GM23248 (cell line): ENCODE data around the gene RIOK2. TPM values are rescaled to one million over a fixed set of nuclear protein-coding genes. Genes with fewer than 3 reads are reported as not detected.

Experiments
- DNase-seq: peaks from one replicate; pipeline ENCODE4 v3.0.0-alpha.2; 2015
- H2AFZ ChIP-seq: fragments of 200-600 bp; sonication (generic); 2 replicates; pipeline ENCODE4 v1.6.1; 2016; ENCODE audit warnings: antibody characterized with exemption
- H3F3A ChIP-seq: fragments of 200-600 bp; sonication (generic); 2 replicates; pipeline ENCODE4 v1.6.1; 2016; ENCODE audit warnings: mild to moderate bottlenecking, antibody characterized with exemption, mixed run types; ENCODE audit not compliant: insufficient read depth
- H3K27ac ChIP-seq: fragments of 200-600 bp; sonication (generic); 2 replicates; pipeline ENCODE4 v1.5.1; 2016; ENCODE audit warnings: mild to moderate bottlenecking
- H3K27me3 ChIP-seq: fragments of 200-600 bp; sonication (generic); replicated peaks from 2 replicates; pipeline ENCODE4 v1.6.1; 2016; ENCODE audit warnings: mild to moderate bottlenecking; ENCODE audit not compliant: insufficient read depth
- H3K36me3 ChIP-seq: fragments of 200-600 bp; sonication (generic); 2 replicates; pipeline ENCODE4 v1.6.1; 2016; ENCODE audit warnings: low read depth, mild to moderate bottlenecking
- H3K4me1 ChIP-seq: fragments of 200-600 bp; sonication (generic); 2 replicates; pipeline ENCODE4 v1.6.1; 2016; ENCODE audit warnings: mild to moderate bottlenecking; ENCODE audit not compliant: insufficient read depth
- H3K4me2 ChIP-seq: fragments of 200-600 bp; sonication (generic); one replicate; pipeline ENCODE4 v1.6.1; 2016; ENCODE audit warnings: mild to moderate bottlenecking; ENCODE audit not compliant: unreplicated experiment
- H3K4me3 ChIP-seq: fragments of 200-600 bp; sonication (generic); 2 replicates; pipeline ENCODE4 v1.5.1; 2016; ENCODE audit warnings: mild to moderate bottlenecking
- H3K79me2 ChIP-seq: fragments of 200-600 bp; sonication (generic); 2 replicates; pipeline ENCODE4 v1.6.1; 2016; ENCODE audit warnings: mild to moderate bottlenecking; ENCODE audit not compliant: insufficient read depth
- H3K9ac ChIP-seq: fragments of 200-600 bp; sonication (generic); 2 replicates; pipeline ENCODE4 v1.6.1; 2016; ENCODE audit warnings: mild to moderate bottlenecking
- H3K9me2 ChIP-seq: fragments of 200-600 bp; sonication (generic); 2 replicates; pipeline ENCODE4 v1.6.1; 2016; ENCODE audit warnings: mixed run types, mild to moderate bottlenecking, moderate library complexity; ENCODE audit not compliant: insufficient read depth
- H3K9me3 ChIP-seq: fragments of 200-600 bp; sonication (generic); one replicate; pipeline ENCODE4 v1.6.1; 2017; ENCODE audit warnings: low read depth
- H4K20me1 ChIP-seq: fragments of 200-600 bp; sonication (generic); 2 replicates; pipeline ENCODE4 v1.6.0; 2016; ENCODE audit not compliant: insufficient read depth
- EZH2 ChIP-seq: fragments of 200-600 bp; sonication (generic); IDR thresholded peaks from 2 replicates; pipeline ENCODE4 v1.6.1; 2018; ENCODE audit warnings: antibody characterized with exemption, mild to moderate bottlenecking; ENCODE audit not compliant: insufficient read depth, poor library complexity, severe bottlenecking
- EZH2phosphoT487 ChIP-seq: fragments of 200-600 bp; sonication (generic); IDR thresholded peaks from 2 replicates; pipeline ENCODE4 v1.6.1; 2018; ENCODE audit warnings: antibody characterized with exemption, moderate library complexity, mild to moderate bottlenecking, low read depth; ENCODE audit not compliant: insufficient read depth
- WGBS, 2 experiments: methylation state at CpG; one replicate each; pipeline ENCODE4 v1.1.6; 2015 to 2017; ENCODE audit warnings: low lambda C conversion rate in 2 of 2, low coverage in 1 of 2; ENCODE audit errors: missing lambda C conversion rate in 2 of 2; 5-methylcytosine and 5-hydroxymethylcytosine counted together
- in situ Hi-C: fragments of 300-500 bp; cut with MboI; formaldehyde crosslinking; loops from 2 replicates; pipeline ENCODE4 v1.15.0; 2020
- polyA plus RNA-seq: library from polyadenylated mRNA; unstranded; fragments of >200 nt; fragmentation: Nextera tagmentation; extraction: Ambion mirVana; gene quantifications from 2 replicates; pipeline ENCODE4 v1.2.1, GENCODE V29; 2016
- total RNA-seq: library from RNA; depleted of rRNA; stranded (reverse); fragments of >200 nt; shearing (Covaris generic); gene quantifications from 2 replicates; pipeline ENCODE4 v1.2.3, GENCODE V29; 2014

RIOK2 gene
- total and polyA plus RNA-seq, 2 experiments from 2014 or later, result 35.5 to 55.6 TPM

GRCh38 chr5:97225222-97225621 lies 42.2 kb upstream of the RIOK2 start:
- H2AFZ ChIP-seq, result no peak overlapping the region
- H3K27me3 ChIP-seq, result no peaks in the 10 kb centered on the region
- in situ Hi-C loops, result no loop called here
- no peak for DNase-seq
- H3K79me2 ChIP-seq, result no peaks in the 10 kb centered on the region
- no peak overlapping the region for H3K9ac ChIP-seq
- H3K9me3 ChIP-seq, result no peaks in the 10 kb centered on the region
- no peaks in the 10 kb centered on the region for H3K9me2 ChIP-seq
- H3F3A ChIP-seq, result peaks cover 6% of the 10 kb centered on the region; the same call in 1 of the 2 replicates
- TF ChIP-seq EZH2, result no peak
- TF ChIP-seq EZH2phosphoT487, result no peak
- H3K27ac ChIP-seq, result no peak overlapping the region
- no peaks in the 10 kb centered on the region for H4K20me1 ChIP-seq
- no peak overlapping the region for H3K4me3 ChIP-seq
- no peaks in the 10 kb centered on the region for H3K36me3 ChIP-seq
- no peak overlapping the region for H3K4me2 ChIP-seq
- H3K4me1 ChIP-seq, result peaks cover 18% of the 10 kb centered on the region

GRCh38 chr5:97224112-97224750 lies 41.2 kb upstream of the RIOK2 start:
- no peaks in the 10 kb centered on the region for H3K27me3 ChIP-seq
- no peaks in the 10 kb centered on the region for H4K20me1 ChIP-seq
- peak overlapping the region; percentile 33; the same call in 1 of the 2 replicates for H3K4me3 ChIP-seq
- in situ Hi-C loops, result loop anchor here (25.0 kb wide), 2 partner anchors 1138 to 1588 kb away; no protein-coding TSS in a partner anchor
- H3K9ac ChIP-seq, result no peak overlapping the region
- DNase-seq, result peak; percentile 50
- H3K9me2 ChIP-seq, result no peaks in the 10 kb centered on the region
- TF ChIP-seq EZH2 (no peak), EZH2phosphoT487 (no peak)
- no peaks in the 10 kb centered on the region for H3K36me3 ChIP-seq
- H3K27ac ChIP-seq, result peak overlapping the region; percentile 6; the same call in 1 of the 2 replicates
- peaks cover 18% of the 10 kb centered on the region for H3K4me1 ChIP-seq
- H3F3A ChIP-seq, result peaks cover 6% of the 10 kb centered on the region; the same call in 1 of the 2 replicates
- 3 to 4% methylated on average over 1 of the region's 1 CpG for WGBS, 2 experiments
- peak overlapping the region; percentile 61 for H3K4me2 ChIP-seq
- peak overlapping the region; percentile 2; the same call in 1 of the 2 replicates for H2AFZ ChIP-seq
- H3K9me3 ChIP-seq, result no peaks in the 10 kb centered on the region
- H3K79me2 ChIP-seq, result no peaks in the 10 kb centered on the region

- H4K20me1 ChIP-seq, result no peaks in the 10 kb centered on the region
- no peaks in the 10 kb centered on the region for H3K79me2 ChIP-seq
- 43 to 48% methylated on average over 2 of the region's 2 CpGs for WGBS, 2 experiments
- no peak overlapping the region for H3K9ac ChIP-seq
- H3K4me2 ChIP-seq, result peak overlapping the region; percentile 61
- peaks cover 6% of the 10 kb centered on the region; the same call in 1 of the 2 replicates for H3F3A ChIP-seq
- no peaks in the 10 kb centered on the region for H3K27me3 ChIP-seq
- H2AFZ ChIP-seq, result peak overlapping the region; percentile 2; the same call in 1 of the 2 replicates
- no peaks in the 10 kb centered on the region for H3K36me3 ChIP-seq
- TF ChIP-seq EZH2phosphoT487 (no peak), EZH2 (no peak)
- no peaks in the 10 kb centered on the region for H3K9me3 ChIP-seq
- H3K4me1 ChIP-seq, result peaks cover 18% of the 10 kb centered on the region
- no peak for DNase-seq
- in situ Hi-C loops, result loop anchor here (25.0 kb wide), 2 partner anchors 1139 to 1589 kb away; no protein-coding TSS in a partner anchor
- no peaks in the 10 kb centered on the region for H3K9me2 ChIP-seq
- H3K4me3 ChIP-seq, result no peak overlapping the region; the same call in 1 of the 2 replicates
- peak overlapping the region; percentile 6; the same call in 1 of the 2 replicates for H3K27ac ChIP-seq
Observed at GRCh38 chr5:97223596-97223995, 40.5 kb upstream of the RIOK2 start.

GRCh38 chr5:97209343-97209742 lies 26.3 kb upstream of the RIOK2 start:
- H3K9me2 ChIP-seq, result no peaks in the 10 kb centered on the region
- H3K4me3 ChIP-seq, result no peak overlapping the region
- H3K4me2 ChIP-seq, result no peak overlapping the region
- in situ Hi-C loops, result loop anchor here (25.0 kb wide), 2 partner anchors 1153 to 1603 kb away; no protein-coding TSS in a partner anchor
- TF ChIP-seq EZH2phosphoT487, result no peak
- TF ChIP-seq EZH2, result no peak
- no peaks in the 10 kb centered on the region for H3F3A ChIP-seq
- H3K4me1 ChIP-seq, result no peaks in the 10 kb centered on the region
- no peak overlapping the region for H3K27ac ChIP-seq
- H3K9me3 ChIP-seq, result peaks cover 3% of the 10 kb centered on the region
- H4K20me1 ChIP-seq, result no peaks in the 10 kb centered on the region
- 87 to 91% methylated on average over 2 of the region's 2 CpGs for WGBS, 2 experiments
- no peaks in the 10 kb centered on the region for H3K27me3 ChIP-seq
- no peak overlapping the region for H2AFZ ChIP-seq
- H3K79me2 ChIP-seq, result no peaks in the 10 kb centered on the region
- no peaks in the 10 kb centered on the region for H3K36me3 ChIP-seq
- H3K9ac ChIP-seq, result no peak overlapping the region
- no peak for DNase-seq
